SK-N-SH (cell line): ENCODE results near the gene ZNF207.

Experiments
- EP300 ChIP-seq, 2 experiments: IDR thresholded peaks; 2 replicates each; pipeline versions ENCODE4 v1.4.0 to v1.6.1; 2012; ENCODE audit warnings: borderline replicate concordance in 1 of 2, low read depth in 1 of 2, low read length in 1 of 2
- FOSL2 ChIP-seq: IDR thresholded peaks from 2 replicates; pipeline ENCODE4 v1.4.0; 2012; ENCODE audit warnings: low read depth, mild to moderate bottlenecking, moderate library complexity, borderline replicate concordance
- POLR2AphosphoS5 ChIP-seq: IDR thresholded peaks from 2 replicates; pipeline ENCODE4 v1.6.1; 2012; ENCODE audit warnings: low read depth, low read length
- TAF1 ChIP-seq: IDR thresholded peaks from 2 replicates; pipeline ENCODE4 v1.6.1; 2012; ENCODE audit warnings: low read depth, mild to moderate bottlenecking, low read length, moderate library complexity, borderline replicate concordance
- TEAD4 ChIP-seq: IDR thresholded peaks from 2 replicates; pipeline ENCODE4 v1.4.0; 2012; ENCODE audit warnings: mild to moderate bottlenecking, borderline replicate concordance; ENCODE audit not compliant: insufficient read depth
- YY1 ChIP-seq: IDR thresholded peaks from 2 replicates; pipeline ENCODE4 v1.4.0; 2012; ENCODE audit warnings: low read depth, mild to moderate bottlenecking
- TF ChIP-seq, protein P1 (sequence below): fragments of 200-600 bp; sonication (generic); IDR thresholded peaks from 2 replicates; pipeline ENCODE4 v1.6.1; 2017; ENCODE audit warnings: antibody characterized with exemption, mild to moderate bottlenecking, moderate library complexity
- TF ChIP-seq, protein P2 (sequence below): fragments of 150-350 bp; IDR thresholded peaks from 2 replicates; pipeline ENCODE4 v1.6.1; 2017; ENCODE audit warnings: antibody characterized with exemption, low read length, low read depth, borderline replicate concordance

DNA sequence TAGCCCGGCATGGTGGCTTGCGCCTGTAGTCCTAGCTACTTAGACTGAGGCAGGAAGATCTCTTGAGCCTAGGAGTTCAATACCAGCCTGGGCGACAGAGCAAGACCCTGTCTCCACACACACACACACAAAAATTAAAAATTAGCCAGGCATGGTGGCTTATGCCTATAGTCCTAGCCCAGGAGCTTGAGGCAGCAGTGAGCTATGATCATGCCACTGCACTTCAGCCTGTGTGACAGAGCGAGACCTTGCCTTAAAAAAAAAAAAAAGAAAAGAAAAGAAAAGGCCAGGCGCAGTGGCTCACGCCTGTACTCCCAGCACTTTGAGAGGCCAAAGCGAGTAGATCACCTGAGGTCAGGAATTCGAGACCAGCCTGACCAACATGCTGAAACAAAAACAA lies 31.9 kb upstream of the ZNF207 start:
- TF ChIP-seq, protein P1, sequence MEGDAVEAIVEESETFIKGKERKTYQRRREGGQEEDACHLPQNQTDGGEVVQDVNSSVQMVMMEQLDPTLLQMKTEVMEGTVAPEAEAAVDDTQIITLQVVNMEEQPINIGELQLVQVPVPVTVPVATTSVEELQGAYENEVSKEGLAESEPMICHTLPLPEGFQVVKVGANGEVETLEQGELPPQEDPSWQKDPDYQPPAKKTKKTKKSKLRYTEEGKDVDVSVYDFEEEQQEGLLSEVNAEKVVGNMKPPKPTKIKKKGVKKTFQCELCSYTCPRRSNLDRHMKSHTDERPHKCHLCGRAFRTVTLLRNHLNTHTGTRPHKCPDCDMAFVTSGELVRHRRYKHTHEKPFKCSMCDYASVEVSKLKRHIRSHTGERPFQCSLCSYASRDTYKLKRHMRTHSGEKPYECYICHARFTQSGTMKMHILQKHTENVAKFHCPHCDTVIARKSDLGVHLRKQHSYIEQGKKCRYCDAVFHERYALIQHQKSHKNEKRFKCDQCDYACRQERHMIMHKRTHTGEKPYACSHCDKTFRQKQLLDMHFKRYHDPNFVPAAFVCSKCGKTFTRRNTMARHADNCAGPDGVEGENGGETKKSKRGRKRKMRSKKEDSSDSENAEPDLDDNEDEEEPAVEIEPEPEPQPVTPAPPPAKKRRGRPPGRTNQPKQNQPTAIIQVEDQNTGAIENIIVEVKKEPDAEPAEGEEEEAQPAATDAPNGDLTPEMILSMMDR: no peak
- TF ChIP-seq FOSL2: no peak
- TF ChIP-seq YY1: no peak
- no peak for TF ChIP-seq EP300 (IDR thresholded peaks at IDR 0.05; ENCODE audit: borderline replicate concordance in 1 of 2, low read depth in 1 of 2, low read length in 1 of 2)
- TF ChIP-seq POLR2AphosphoS5: no peak
- TF ChIP-seq TEAD4: no peak
- TF ChIP-seq TAF1: no peak
- TF ChIP-seq, protein P2, sequence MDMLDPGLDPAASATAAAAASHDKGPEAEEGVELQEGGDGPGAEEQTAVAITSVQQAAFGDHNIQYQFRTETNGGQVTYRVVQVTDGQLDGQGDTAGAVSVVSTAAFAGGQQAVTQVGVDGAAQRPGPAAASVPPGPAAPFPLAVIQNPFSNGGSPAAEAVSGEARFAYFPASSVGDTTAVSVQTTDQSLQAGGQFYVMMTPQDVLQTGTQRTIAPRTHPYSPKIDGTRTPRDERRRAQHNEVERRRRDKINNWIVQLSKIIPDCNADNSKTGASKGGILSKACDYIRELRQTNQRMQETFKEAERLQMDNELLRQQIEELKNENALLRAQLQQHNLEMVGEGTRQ: no peak
